ENCODE measurements around the gene ERCC8.
"Not testable (repeated sequence)": the region's sequence is repeated elsewhere in the genome, so short reads cannot be mapped to it uniquely, and the experiment has no call there.

Gene ERCC8, protein sequence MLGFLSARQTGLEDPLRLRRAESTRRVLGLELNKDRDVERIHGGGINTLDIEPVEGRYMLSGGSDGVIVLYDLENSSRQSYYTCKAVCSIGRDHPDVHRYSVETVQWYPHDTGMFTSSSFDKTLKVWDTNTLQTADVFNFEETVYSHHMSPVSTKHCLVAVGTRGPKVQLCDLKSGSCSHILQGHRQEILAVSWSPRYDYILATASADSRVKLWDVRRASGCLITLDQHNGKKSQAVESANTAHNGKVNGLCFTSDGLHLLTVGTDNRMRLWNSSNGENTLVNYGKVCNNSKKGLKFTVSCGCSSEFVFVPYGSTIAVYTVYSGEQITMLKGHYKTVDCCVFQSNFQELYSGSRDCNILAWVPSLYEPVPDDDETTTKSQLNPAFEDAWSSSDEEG

DNA sequence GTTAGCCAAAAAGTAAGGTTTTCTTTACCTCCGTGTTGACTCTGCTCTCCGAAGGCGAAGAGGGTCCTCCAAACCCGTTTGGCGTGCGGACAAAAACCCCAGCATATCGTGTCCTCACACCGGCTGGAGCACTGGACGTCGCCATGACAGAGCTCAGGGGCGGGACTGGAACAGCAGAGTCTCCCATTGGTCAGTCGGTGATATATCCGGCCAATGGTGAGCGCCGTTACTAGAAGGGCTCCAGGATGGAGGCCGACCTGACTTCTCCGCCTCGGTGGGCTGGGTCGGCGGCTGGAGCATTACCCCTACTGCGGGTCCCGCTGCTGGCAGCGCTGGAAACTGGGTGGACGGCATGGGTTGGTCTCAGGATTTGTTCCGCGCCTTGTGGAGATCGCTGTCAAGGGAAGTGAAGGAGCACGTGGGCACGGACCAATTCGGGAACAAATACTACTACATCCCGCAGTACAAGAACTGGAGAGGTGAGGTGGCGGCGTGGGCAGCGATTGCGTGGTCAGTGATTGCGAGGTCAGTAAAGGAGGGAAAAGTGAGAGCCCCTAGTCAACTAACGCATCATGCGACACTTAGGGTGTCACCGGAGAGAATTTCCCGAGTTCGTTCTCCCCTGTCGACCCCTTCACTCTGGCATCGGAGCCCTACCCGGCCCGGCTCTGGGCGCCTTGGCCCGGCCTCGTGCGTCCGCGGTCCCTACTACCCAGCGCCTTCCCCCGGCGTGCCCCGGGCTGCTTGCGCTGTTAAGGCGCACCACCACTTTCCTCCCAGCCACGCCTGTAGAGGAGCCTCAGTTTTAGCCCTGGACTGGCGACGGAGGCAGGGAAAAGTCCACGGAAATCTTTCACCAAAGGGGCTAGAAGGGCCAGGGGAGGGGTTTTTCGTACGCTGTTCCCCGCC lies at the start of gene ERCC8, which contains the start of gene NDUFAF2:
TSS of gene ERCC8 (minus strand) at position 167 of the 909 bp plus-strand sequence. CDS start at position 105, 62 bp downstream.
TSS of gene NDUFAF2 (plus strand) at position 302 of the 909 bp plus-strand sequence. CDS start at position 353, 51 bp downstream.
- DNase-seq, result peak; percentile 81

DNA sequence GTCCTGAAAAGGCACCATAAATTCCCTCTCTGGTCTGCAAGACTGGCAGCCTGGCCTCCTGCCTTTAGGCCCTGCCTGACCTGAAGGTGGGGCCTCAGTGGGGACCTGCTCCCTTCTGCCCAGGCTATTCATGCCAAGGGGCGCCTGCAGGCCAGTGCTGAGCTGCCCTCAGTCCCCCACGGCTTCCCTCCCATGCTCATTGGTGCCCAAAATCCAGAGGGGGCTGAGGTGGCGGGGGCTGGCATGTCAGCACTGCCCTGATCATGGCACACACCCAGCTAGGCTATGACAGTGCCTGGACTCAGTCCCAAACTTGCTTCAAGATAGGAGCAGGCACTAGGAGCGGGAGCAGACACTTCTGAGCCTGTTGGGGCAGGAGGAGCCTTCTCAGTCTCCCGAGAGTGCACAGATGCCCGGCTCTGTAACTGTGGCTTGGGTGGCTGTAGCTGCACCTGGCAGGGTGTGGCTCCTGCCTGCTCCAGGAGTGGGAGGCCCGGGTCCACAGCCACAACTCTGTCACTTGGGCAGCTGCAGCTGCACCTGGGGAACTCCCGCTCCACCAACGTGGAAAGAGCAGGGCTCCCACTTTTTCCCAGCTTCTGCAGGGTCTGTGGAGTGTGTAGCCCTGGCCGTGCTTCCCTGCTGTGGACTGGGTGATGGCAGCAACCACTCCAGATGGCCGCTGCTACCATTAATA lies 49.2 kb upstream of the ERCC8 start:
- DNase-seq, result no peak

DNA sequence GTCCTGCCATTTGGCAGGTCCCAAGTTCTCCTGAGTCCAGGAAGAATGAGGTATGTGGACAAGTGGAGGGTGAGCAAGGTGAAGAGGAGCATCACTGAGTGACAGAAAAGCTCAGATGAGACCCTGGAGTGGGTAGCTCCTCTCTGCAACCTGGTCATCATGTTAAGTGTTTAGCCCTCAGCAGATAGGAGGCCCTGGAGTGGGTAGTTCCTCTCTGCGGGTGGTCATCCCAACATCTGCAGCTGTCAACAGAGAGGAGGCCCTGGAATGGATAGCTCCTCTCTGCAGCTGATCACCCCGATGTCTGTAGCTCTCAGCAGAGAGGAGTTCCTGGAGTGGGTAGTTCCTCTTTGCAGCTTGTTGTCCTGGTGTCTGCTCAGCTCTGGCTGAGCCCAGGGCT lies 48.6 kb upstream of the ERCC8 start:
- DNase-seq, result no peak

GRCh38 chr5:60992871-60993270 lies 48.0 kb upstream of the ERCC8 start:
- DNase-seq, result no peak

GRCh38 chr5:60989790-60990189 lies 44.9 kb upstream of the ERCC8 start:
- DNase-seq, result no peak

GRCh38 chr5:60982127-60982526 lies 37.3 kb upstream of the ERCC8 start:
- DNase-seq, result not testable (repeated sequence)

DNA sequence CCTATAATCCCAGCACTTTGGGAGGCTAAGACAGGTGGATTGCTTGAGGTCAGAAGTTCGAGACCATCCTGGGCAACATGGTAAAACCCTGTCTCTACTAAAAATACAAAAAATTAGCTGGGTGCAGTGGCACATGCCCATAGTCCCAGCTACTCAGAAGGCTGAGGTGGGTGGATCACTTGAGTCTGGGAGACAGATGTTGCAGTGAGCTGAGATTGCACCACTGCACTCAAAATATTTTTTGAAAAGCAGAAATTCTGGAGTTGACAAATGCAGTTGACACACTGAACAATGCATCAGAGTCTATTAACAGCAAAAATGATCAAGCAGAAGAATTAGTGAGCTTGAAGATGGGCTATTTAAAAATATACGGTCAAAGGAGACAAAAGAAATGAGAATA lies 35.6 kb upstream of the ERCC8 start:
- DNase-seq, result no peak

DNA sequence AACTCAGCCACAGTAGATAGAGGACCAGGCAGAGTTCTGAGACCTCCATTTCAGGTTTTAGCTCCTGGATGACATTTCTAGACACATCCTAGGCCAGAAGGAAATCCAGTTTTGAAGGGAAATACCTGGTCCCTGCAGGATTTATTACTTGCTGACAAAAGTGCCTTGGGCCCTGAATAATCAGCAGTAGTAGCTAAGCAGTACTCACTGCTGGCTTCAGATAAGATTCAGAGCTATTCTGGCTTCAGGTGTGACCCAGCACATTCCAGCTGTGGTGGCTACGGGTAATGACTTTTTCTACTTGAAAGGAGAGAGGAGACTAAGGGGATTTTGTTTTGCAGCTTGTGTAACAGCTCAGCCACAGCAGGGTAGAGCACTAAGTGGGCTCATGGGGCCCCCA lies 34.1 kb upstream of the ERCC8 start:
- DNase-seq, result no peak

DNA sequence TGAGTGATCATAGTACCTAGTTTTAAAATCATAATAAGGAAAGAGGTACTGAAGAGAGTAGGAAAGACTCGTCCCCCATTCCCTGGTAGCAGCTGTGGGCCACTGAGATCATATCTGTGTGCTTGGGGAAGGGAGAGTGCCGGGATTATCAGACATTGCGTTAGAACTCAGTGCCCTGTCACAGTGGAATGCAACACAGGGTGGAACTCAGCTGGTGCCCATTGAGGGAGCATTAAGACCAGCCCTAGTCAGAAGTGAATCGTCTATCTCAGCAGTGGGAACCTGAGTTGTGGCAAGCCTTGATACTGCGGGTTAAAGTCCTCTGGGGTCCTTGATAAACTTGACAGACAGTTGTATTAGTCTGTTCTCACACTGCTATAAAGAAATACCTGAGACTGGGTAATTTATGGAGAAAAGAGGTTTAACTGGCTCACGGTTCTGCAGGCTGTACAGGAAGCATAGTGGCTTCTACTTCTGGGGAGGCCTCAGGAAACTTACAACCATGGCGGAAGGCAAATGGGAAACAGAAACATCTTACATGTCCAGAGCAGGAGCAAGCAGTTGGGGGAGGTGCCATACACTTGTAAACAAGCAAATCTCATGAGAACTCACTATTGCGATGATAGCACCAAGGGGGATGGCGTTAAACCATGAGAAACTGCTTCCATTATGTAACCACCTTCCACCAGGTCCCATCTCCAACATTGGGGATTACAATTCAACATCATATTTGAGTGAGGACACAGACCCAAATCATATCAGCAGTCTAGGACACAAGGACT lies 33.3 kb upstream of the ERCC8 start:
- no peak for DNase-seq

DNA sequence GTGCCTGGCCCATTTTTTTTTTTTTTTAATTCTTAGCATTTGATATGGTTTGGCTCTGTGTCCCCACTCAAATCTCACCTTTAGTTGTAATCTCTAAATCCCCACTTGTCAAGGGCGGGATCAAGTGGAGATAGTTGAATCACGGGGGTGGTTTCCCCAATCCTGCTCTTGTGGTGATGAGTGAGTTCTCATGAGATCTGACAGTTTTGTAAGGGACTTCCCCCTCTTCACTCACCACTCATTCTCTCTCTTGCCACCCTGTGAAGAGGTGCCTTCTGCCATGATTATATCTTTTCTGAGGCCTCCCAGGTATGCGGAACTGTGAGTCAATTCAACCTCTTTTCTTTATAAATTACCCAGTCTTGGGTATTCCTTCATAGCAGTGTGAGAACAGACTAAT lies 27.4 kb upstream of the ERCC8 start:
- DNase-seq, result no peak

- DNase-seq, result no peak
Measured at GRCh38 chr5:60961685-60962084, 16.8 kb upstream of the ERCC8 start.

DNA sequence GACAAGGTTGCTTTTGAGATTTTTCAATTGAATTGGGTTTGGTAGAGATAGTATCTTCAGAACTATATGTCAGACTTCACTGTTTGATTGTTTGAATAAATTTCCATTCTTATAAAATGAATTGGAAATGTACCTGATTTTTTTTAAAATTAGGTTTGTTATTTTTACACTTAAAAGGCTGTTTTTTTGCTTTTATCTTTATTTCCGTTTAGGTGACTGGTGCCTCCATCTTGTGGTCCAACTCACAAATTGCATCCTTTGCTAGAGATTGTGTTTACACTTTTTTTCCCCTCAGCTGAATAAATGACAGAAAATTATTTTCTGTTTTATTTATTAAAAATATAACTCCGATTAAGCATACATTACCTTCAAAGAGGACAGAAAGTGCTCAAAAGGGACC lies 15.7 kb upstream of the ERCC8 start:
- DNase-seq, result no peak

GRCh38 chr5:60959156-60959555 lies 14.3 kb upstream of the ERCC8 start:
- DNase-seq, result no peak

DNA sequence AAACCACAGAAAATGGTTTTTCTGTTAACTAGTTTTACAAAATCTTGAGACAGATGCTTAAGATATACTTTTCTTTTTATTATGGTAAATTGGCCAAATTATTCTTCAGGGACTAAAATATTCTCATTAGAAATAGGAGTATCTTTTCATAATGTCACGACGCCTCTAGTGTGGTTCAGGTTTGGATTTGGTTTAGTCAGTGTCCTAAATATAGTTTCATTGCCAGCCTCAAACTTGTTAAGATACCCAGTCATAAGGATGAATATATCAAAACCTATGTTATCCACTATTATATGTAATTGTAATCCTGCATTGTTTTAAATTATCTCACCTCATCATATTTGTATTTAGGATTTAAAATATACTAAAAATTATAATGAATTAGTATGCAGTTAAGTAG lies 13.8 kb upstream of the ERCC8 start:
- DNase-seq, result no peak

DNA sequence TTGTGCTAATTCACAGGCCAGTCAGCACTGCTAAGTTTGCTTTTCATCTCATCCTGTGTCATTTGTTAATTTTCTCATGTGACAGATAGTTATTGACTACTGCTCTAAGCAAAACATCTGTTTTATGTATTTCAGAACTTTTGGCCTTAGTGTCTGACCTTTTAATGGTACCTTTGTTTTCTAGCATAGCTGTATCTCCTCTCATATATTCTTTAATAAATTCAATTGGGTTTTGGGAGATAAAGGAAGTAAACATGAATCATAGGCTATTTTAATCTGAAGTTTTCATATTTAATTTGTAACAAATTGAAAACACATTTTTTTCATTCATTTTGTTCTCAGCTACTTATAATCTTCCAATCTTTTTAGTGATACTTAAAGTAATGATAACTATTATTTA lies 13.2 kb upstream of the ERCC8 start:
- DNase-seq, result no peak

- DNase-seq, result no peak
Measured at GRCh38 chr5:60955239-60955638, 10.4 kb upstream of the ERCC8 start.

DNA sequence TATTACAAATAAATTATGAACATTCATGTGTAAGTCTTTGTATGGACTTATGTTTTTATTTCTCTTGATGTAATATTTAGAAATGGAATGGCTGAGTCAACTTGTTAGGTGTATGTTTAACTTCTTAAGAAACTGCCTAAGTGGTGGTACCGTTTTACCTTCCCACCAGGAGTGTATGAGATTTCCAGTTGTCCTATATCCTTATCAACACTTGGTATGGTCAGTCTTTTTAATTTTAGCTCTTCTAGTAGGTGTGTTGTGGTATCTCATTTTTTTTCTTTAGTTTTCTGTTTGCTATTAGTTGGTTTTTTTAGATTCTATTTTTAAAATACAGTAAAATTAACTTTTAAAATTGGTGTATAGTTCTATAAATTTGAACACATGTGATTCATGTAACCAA lies 3.9 kb upstream of the ERCC8 start:
- DNase-seq, result no peak

DNA sequence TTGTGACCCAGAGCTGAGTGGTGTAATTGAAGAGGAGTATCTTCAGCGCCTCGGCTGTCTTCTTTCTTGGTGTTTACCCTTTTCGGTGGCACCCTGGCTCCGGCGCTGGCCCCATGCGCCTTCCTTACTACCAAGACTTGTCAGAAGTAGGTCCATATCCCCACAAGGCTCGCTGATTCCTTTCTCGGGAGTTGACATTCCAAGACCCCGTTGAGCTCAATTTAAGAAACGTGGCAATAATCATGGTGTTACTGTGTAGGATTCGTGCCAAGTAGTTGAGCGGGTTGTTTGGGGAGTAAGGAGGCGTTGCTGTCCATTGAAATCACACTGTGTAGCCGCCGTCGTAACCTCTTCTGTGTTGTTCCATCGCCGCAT lies 930 bp upstream of the ERCC8 start:
- no peak for DNase-seq

DNA sequence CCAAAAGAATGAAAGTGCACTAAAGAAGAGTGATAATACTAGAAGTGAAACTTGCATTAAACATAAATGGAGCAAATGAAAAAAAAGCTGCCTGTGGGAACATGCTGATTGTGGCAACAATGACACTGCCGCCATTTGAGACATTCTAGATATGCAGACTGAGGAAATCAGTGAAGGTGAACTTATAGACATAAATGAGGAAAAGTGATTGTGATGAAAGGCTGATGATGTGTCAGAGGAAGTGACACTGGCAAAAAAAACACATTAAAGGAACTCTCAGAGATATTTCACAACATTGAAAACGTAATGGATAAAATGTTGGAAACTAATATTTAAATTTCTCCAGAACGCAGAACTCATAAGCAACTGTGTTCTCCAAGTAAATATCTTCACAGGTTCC lies 1.2 kb downstream of the ERCC8 start:
- no peak for DNase-seq

- no peak for DNase-seq
Measured at GRCh38 chr5:60929024-60929423, 15.8 kb downstream of the ERCC8 start.

DNA sequence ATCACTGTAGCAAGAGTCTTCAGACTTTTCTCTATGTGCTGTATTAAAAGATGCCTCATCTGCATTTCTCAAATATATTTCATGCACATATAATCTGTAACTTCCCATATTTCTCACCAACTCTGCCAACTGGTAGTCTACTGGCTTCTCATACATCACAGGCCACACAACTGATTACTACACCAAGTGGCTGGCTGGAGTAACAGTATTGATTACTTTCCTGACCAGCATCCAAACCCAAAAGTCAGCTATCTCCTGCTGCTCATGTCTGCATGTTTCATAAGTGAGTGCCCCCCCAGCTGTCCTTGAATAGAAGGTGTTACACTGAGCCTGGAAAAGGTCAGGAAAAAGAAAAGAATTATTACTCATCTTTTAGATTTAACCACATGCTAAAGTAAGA lies 17.4 kb downstream of the ERCC8 start:
- no peak for DNase-seq

DNA sequence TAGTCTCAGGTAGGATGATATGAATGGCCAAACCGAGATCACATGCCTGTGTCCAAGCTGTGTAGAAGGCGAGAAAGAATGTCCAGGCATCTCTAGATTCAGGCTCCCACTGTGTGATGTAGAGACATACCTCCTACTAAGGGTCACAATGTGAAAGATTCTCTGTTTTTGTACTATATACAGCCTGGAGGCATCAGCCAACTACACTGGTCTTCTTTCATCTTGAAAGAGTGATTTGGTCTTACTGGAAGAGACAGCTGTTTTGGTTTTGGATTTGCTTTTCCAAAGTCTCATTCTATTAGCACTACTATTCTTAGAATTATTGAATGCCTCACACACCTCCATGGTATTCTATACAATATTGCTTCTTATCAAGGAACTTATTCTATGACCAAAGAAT lies 26.4 kb downstream of the ERCC8 start:
- no peak for DNase-seq

GRCh38 chr5:60916646-60917045 lies 28.2 kb downstream of the ERCC8 start:
- no peak for DNase-seq

Measured in GDM1 (cell line).